Activated naive CD4-positive, alpha-beta T cell treated with anti-CD3 and anti-CD28 coated beads, Interleukin-2, amount 50 U/mL, for 16 hours (primary cell): ENCODE data around the gene MRPS21.
"Not testable (repeated sequence)": the region's sequence is repeated elsewhere in the genome, so short reads cannot be mapped to it uniquely, and the experiment has no call there.

Experiments
- DNase-seq: peaks from one replicate; pipeline ENCODE4 v3.0.0-alpha.2; 2020

MRPS21 gene

GRCh38 chr1:150281758-150282557 is 11.7 kb upstream of the MRPS21 start, which contains the start of gene CIART:
TSS of gene CIART (plus strand) at chr1:150282554. CDS start at chr1:150283268, 714 bp downstream.
- DNase-seq, result peak; percentile 81

DNA sequence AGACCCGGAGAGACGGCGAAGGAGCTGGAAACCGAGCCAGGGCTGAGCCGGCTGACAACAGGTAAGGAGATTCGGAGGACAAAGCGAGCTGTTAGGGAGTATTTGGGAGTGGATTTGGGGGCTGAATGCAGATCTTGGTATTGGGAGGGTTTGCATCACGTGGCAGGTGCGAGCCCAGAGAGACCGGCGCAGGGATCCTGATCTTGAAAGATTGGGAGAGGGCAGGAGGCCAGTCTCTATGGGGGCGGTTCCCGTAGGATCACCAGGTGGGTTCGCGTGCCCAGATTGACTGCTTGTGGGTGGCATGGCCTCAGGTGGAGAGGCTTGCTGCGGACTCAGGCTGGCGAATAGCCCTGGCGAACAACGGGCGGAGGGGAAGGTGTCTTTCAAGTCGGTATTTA is 11.1 kb upstream of the MRPS21 start:
- DNase-seq, result no peak

DNA sequence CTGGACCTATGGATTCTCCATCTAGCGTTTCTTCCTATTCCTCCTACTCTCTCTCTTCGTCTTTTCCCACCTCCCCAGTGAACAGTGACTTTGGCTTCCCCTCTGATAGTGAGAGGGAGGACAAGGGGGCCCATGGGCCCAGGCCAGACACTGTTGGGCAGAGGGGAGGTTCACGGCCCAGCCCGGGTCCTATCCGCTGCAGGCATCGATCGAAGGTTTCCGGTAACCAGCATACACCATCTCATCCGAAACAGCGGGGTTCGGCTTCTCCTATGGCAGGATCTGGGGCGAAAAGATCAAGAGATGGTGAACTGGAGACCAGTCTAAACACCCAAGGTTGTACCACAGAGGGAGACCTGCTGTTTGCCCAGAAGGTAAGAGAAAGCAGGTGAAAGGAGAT is 10.4 kb upstream of the MRPS21 start:
- no peak for DNase-seq

DNA sequence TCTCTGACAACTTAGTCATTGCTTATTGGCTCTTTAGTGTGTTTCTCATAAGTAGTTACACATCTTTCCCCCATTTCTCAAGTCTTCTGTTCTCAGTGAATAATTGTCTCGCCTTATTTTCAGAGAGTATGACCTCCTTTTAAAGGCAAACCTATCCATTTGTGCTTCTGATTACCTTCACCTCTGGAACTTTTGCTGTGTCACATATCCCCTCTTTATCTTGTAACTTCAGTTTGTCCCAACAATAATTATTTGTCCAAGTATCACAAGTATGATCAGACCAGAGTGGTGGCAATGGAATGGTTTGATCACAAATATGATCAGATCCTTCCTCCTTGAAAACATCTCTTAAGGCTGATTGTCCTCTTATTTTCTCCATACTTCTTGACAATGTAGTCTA is 5.3 kb upstream of the MRPS21 start:
- DNase-seq, result no peak

GRCh38 chr1:150288822-150289221 is 4.8 kb upstream of the MRPS21 start:
- no peak for DNase-seq

GRCh38 chr1:150295476-150295875 is 1.8 kb downstream of the MRPS21 start:
- DNase-seq, result no peak

DNA sequence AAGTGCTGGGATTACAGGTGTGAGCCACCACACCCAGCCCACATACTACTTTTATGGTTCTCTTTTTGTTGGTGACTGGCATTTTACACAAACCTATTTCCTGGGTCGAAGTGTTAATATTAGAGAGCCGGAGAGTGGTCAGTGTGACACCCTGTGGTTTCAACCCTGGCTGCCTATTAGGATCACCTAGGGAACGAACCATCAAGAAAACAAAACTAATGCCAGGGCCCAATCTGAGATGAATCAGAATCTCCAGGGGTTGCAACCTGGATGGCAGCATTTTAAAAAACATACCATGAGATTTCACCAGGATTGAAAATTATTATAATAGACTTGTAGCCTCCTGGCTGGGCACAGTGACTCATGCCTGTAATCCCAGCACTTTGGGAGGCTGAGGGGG is 6.1 kb downstream of the MRPS21 start:
- no peak for DNase-seq

DNA sequence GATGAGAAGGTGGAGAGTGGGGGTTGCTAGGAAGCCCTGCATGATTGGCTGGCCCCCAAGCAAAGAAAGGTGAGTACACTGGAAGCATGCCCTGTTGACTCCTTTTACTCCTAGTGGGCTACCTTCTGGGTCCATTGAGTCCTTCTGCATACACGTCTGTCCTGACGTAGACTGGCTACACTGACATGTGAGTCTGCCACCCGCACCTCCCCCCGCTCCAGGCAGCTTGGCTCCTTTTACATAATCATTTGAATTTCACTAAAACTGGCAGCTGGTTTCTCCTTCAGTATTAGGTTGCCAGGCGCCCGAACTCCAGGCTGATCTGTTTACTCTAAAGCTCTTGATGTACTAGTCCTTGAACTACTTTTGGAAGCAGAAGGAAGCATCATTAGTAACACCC is 8.7 kb downstream of the MRPS21 start:
- DNase-seq, result no peak

- no peak for DNase-seq
Observed at GRCh38 chr1:150302902-150303301, 9.2 kb downstream of the MRPS21 start.

- not testable (repeated sequence) for DNase-seq
Observed at GRCh38 chr1:150308585-150308984, 14.9 kb downstream of the MRPS21 start.

GRCh38 chr1:150309758-150310508 is 16.3 kb downstream of the MRPS21 start:
- DNase-seq, result no peak

DNA sequence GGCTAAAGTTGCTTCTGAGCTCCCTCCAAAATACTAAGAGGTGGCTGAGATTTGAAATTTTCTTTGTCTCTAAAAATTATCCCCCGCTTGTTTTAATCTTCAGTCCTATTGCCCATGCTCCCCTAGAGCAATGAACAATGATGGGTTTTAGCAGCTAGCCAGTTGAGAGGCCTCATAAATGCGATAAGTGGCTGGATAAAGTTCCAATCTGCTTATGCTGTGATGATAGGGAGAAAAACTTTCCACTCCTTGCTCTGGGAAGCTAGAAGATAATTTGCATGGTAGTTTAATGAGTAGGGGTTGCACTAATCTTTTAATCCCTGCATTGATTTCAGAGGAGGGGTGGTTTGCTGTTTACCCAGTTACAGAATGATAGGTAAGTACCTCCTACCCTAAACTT is 18.1 kb downstream of the MRPS21 start:
- DNase-seq, result no peak

GRCh38 chr1:150314691-150315090 is 21.0 kb downstream of the MRPS21 start:
- DNase-seq, result not testable (repeated sequence)

DNA sequence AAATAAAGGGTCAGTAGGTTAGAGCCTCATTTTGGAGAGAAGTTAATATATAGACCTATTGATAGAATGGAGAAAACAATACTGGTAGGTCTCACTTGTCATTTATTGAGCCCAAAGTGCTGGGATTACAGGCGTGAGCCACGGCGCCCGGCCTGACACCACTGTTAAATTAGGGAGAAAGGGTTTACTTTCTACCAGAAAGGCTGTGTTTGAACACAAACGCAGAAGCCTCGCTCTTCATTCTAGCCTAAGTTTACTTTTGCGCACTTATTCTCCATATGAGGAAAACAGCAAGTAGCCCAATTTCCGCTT is 27.0 kb downstream of the MRPS21 start:
- no peak for DNase-seq

GRCh38 chr1:150321826-150322166 is 28.1 kb downstream of the MRPS21 start:
- no peak for DNase-seq

- DNase-seq, result peak; percentile 14
Observed at GRCh38 chr1:150322310-150322709, 28.6 kb downstream of the MRPS21 start.

DNA sequence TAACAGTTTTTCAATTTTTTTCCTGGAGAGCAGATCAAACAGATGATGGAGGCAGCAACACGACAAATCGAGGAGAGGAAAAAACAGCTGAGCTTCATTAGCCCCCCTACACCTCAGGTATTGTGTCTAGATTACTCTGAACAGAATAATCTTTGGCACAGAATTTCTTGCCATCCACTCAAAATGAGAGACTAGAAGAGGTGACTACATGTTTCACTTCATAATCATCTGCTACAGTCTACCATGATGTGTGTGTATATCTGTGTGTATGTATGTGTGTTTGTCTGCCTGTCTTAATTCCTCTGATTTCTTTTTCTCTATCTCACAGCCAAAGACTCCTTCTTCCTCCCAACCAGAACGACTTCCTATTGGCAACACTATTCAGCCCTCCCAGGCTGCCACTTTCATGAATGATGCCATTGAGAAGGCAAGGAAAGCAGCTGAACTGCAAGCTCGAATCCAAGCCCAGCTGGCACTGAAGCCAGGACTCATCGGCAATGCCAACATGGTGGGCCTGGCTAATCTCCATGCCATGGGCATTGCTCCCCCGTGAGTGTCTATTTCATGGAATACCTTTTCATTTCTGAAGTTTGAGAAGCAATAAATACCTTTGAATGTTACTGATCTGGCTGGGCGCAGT is 39.1 kb downstream of the MRPS21 start:
- DNase-seq, result no peak

GRCh38 chr1:150346316-150346715 is 52.7 kb downstream of the MRPS21 start:
- no peak for DNase-seq

DNA sequence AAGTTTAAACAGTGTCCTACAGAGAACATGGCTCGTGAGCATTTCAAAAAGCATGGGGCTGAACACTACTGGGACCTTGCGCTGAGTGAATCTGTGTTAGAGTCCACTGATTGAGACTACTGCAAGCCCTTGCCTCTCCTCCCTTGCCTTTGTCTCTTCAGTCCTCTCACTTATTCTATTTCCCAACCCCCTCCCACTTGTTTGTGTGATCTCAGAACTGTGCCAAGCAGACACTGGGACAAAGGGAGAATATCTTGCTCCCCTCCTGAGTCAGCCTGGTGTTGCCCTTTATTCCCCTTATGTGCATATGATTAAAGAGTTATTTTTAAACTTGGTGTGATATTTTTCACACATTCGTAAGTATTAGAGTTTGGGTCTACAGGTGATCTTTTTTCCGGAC is 59.2 kb downstream of the MRPS21 start:
- DNase-seq, result no peak
